GM23248 (cell line): ENCODE data around the gene CSH1. TPM values are rescaled to one million over a fixed set of nuclear protein-coding genes. Genes with fewer than 3 reads are reported as not detected.

Experiments used
- DNase-seq: peaks from one replicate; pipeline ENCODE4 v3.0.0-alpha.2; 2015
- H2AFZ ChIP-seq: fragments of 200-600 bp; sonication (generic); 2 replicates; pipeline ENCODE4 v1.6.1; 2016; ENCODE audit warnings: antibody characterized with exemption
- H3F3A ChIP-seq: fragments of 200-600 bp; sonication (generic); 2 replicates; pipeline ENCODE4 v1.6.1; 2016; ENCODE audit warnings: mild to moderate bottlenecking, antibody characterized with exemption, mixed run types; ENCODE audit not compliant: insufficient read depth
- H3K27ac ChIP-seq: fragments of 200-600 bp; sonication (generic); 2 replicates; pipeline ENCODE4 v1.5.1; 2016; ENCODE audit warnings: mild to moderate bottlenecking
- H3K27me3 ChIP-seq: fragments of 200-600 bp; sonication (generic); replicated peaks from 2 replicates; pipeline ENCODE4 v1.6.1; 2016; ENCODE audit warnings: mild to moderate bottlenecking; ENCODE audit not compliant: insufficient read depth
- H3K36me3 ChIP-seq: fragments of 200-600 bp; sonication (generic); 2 replicates; pipeline ENCODE4 v1.6.1; 2016; ENCODE audit warnings: low read depth, mild to moderate bottlenecking
- H3K4me1 ChIP-seq: fragments of 200-600 bp; sonication (generic); 2 replicates; pipeline ENCODE4 v1.6.1; 2016; ENCODE audit warnings: mild to moderate bottlenecking; ENCODE audit not compliant: insufficient read depth
- H3K4me2 ChIP-seq: fragments of 200-600 bp; sonication (generic); one replicate; pipeline ENCODE4 v1.6.1; 2016; ENCODE audit warnings: mild to moderate bottlenecking; ENCODE audit not compliant: unreplicated experiment
- H3K4me3 ChIP-seq: fragments of 200-600 bp; sonication (generic); 2 replicates; pipeline ENCODE4 v1.5.1; 2016; ENCODE audit warnings: mild to moderate bottlenecking
- H3K79me2 ChIP-seq: fragments of 200-600 bp; sonication (generic); 2 replicates; pipeline ENCODE4 v1.6.1; 2016; ENCODE audit warnings: mild to moderate bottlenecking; ENCODE audit not compliant: insufficient read depth
- H3K9ac ChIP-seq: fragments of 200-600 bp; sonication (generic); 2 replicates; pipeline ENCODE4 v1.6.1; 2016; ENCODE audit warnings: mild to moderate bottlenecking
- H3K9me2 ChIP-seq: fragments of 200-600 bp; sonication (generic); 2 replicates; pipeline ENCODE4 v1.6.1; 2016; ENCODE audit warnings: mixed run types, mild to moderate bottlenecking, moderate library complexity; ENCODE audit not compliant: insufficient read depth
- H3K9me3 ChIP-seq: fragments of 200-600 bp; sonication (generic); one replicate; pipeline ENCODE4 v1.6.1; 2017; ENCODE audit warnings: low read depth
- H4K20me1 ChIP-seq: fragments of 200-600 bp; sonication (generic); 2 replicates; pipeline ENCODE4 v1.6.0; 2016; ENCODE audit not compliant: insufficient read depth
- EZH2 ChIP-seq: fragments of 200-600 bp; sonication (generic); IDR thresholded peaks from 2 replicates; pipeline ENCODE4 v1.6.1; 2018; ENCODE audit warnings: antibody characterized with exemption, mild to moderate bottlenecking; ENCODE audit not compliant: insufficient read depth, poor library complexity, severe bottlenecking
- EZH2phosphoT487 ChIP-seq: fragments of 200-600 bp; sonication (generic); IDR thresholded peaks from 2 replicates; pipeline ENCODE4 v1.6.1; 2018; ENCODE audit warnings: antibody characterized with exemption, moderate library complexity, mild to moderate bottlenecking, low read depth; ENCODE audit not compliant: insufficient read depth
- WGBS, 2 experiments: methylation state at CpG; one replicate each; pipeline ENCODE4 v1.1.6; 2015 to 2017; ENCODE audit warnings: low lambda C conversion rate in 2 of 2, low coverage in 1 of 2; ENCODE audit errors: missing lambda C conversion rate in 2 of 2; 5-methylcytosine and 5-hydroxymethylcytosine counted together
- in situ Hi-C: fragments of 300-500 bp; cut with MboI; formaldehyde crosslinking; loops from 2 replicates; pipeline ENCODE4 v1.15.0; 2020
- polyA plus RNA-seq: library from polyadenylated mRNA; unstranded; fragments of >200 nt; fragmentation: Nextera tagmentation; extraction: Ambion mirVana; gene quantifications from 2 replicates; pipeline ENCODE4 v1.2.1, GENCODE V29; 2016
- total RNA-seq: library from RNA; depleted of rRNA; stranded (reverse); fragments of >200 nt; shearing (Covaris generic); gene quantifications from 2 replicates; pipeline ENCODE4 v1.2.3, GENCODE V29; 2014

CSH1 gene
- total and polyA plus RNA-seq, 2 experiments from 2014 or later: not detected

GRCh38 chr17:63939401-63939800, 43.0 kb upstream of the CSH1 start:
- Histone ChIP-seq H3F3A (no peaks in the 10 kb centered on the region), H3K27me3 (peaks cover 8% of the 10 kb centered on the region), H3K4me3 (no peak overlapping the region), H2AFZ (no peak overlapping the region), H3K4me1 (no peaks in the 10 kb centered on the region), H3K27ac (no peak overlapping the region), H3K9me3 (no peaks in the 10 kb centered on the region), H3K79me2 (no peaks in the 10 kb centered on the region), H3K9ac (no peak overlapping the region), H3K9me2 (no peaks in the 10 kb centered on the region), H3K36me3 (no peaks in the 10 kb centered on the region), H3K4me2 (no peak overlapping the region), H4K20me1 (no peaks in the 10 kb centered on the region)
- 79 to 85% methylated on average over 9 of the region's 9 CpGs for WGBS, 2 experiments
- no peak for TF ChIP-seq EZH2phosphoT487
- TF ChIP-seq EZH2: no peak
- DNase-seq: no peak
- in situ Hi-C loops: no loop called here

DNA sequence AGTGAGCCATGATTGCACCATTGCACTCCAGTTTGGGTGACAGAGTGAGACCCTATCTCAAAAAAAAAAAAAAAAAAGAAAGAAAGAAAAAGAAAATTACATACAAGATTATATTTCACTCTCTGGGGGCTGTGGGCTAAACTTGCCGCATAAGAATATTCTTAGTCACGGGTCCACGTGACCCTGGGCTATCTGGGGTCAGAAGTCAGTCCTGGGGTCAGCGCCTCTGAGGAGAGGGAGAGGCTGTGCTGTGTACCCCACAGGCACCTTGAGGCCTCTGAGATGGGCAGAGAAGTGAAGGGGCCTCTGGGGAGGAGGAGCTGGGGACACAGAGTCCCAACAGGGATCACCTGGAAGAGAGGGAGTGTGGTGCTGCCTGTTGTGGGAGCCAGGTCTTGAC, 41.5 kb upstream of the CSH1 start:
- in situ Hi-C loops: no loop called here
- Histone ChIP-seq H3K4me2 (no peak overlapping the region), H3K9me3 (no peaks in the 10 kb centered on the region), H3K4me3 (no peak overlapping the region), H3K27ac (no peak overlapping the region), H4K20me1 (no peaks in the 10 kb centered on the region), H3K4me1 (no peaks in the 10 kb centered on the region), H3K27me3 (peaks cover 14% of the 10 kb centered on the region), H3K9ac (no peak overlapping the region), H3K36me3 (no peaks in the 10 kb centered on the region), H3K9me2 (no peaks in the 10 kb centered on the region), H3F3A (no peaks in the 10 kb centered on the region), H2AFZ (no peak overlapping the region), H3K79me2 (no peaks in the 10 kb centered on the region)
- TF ChIP-seq EZH2 (no peak), EZH2phosphoT487 (no peak)
- no peak for DNase-seq
- WGBS, 2 experiments: 87 to 88% methylated on average over 4 of the region's 4 CpGs

- DNase-seq: no peak
- 78 to 84% methylated on average over 6 of the region's 6 CpGs for WGBS, 2 experiments
Observed at GRCh38 chr17:63937319-63937718, 40.9 kb upstream of the CSH1 start.

DNA sequence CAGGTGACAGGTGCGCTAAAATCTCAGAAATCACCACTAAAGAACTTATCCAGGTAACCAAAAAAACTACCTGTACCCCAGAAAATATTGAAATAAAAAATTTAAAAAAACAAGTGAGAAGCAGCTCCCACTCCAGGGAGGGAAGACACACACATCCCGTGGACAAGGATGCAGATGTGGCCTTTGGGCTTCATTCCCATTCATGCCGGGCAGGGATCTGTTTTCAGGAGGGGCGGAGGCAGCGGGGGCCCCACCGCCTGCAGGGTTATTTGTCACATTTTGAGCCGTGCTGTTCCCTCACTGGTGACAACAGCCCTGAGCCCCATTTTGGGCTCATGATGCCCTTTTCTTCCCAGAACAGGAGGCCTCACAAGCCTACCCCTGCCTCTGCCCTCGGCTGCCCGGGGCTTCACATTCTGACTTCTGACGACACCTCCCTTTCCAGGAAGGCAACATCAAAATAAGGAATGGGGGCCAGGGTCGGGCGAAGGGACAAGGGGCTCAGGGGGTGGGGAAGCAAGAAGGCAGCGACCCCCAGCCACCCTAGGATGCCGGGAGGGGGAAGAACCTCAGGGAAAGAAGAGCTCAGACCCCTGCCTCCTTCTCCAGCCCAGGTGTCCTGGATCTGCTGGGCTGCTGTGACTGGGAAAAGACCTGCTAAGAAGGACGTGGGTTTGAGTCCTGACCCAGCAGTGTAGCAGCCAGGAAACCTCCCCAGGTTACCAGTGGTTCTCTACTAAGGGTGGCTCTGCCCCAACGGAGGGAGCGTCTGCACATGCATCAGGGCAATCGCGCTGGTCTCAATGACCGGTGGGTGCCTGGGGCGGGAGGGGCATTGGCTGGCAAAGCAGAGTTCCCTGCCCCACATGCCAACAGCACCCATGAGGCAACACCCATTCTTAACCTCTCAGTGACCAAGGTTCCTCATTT, 38.1 kb upstream of the CSH1 start:
- Histone ChIP-seq H4K20me1 (no peaks in the 10 kb centered on the region), H3K4me2 (no peak overlapping the region), H3K9me2 (no peaks in the 10 kb centered on the region), H3K4me1 (no peaks in the 10 kb centered on the region), H3K27ac (no peak overlapping the region), H3K9me3 (no peaks in the 10 kb centered on the region), H3K79me2 (no peaks in the 10 kb centered on the region), H3K4me3 (no peak overlapping the region), H3K27me3 (peaks cover 14% of the 10 kb centered on the region), H3F3A (no peaks in the 10 kb centered on the region), H2AFZ (no peak overlapping the region), H3K9ac (no peak overlapping the region), H3K36me3 (no peaks in the 10 kb centered on the region)
- TF ChIP-seq EZH2phosphoT487 (no peak), EZH2 (no peak)
- DNase-seq: no peak
- WGBS, 2 experiments: 46% methylated on average over 19 to 21 of the region's 21 CpGs
- in situ Hi-C loops: no loop called here

More at GRCh38 chr17:63937319-63937718, 40.9 kb upstream of the CSH1 start:
- Histone ChIP-seq H3K4me2 (no peak overlapping the region), H3K79me2 (no peaks in the 10 kb centered on the region), H3K9me3 (no peaks in the 10 kb centered on the region), H2AFZ (no peak overlapping the region), H3K4me1 (no peaks in the 10 kb centered on the region), H3K9ac (no peak overlapping the region), H3K4me3 (no peak overlapping the region), H3K36me3 (no peaks in the 10 kb centered on the region), H4K20me1 (no peaks in the 10 kb centered on the region), H3K27ac (no peak overlapping the region), H3K9me2 (no peaks in the 10 kb centered on the region), H3K27me3 (peaks cover 14% of the 10 kb centered on the region), H3F3A (no peaks in the 10 kb centered on the region)
- TF ChIP-seq EZH2 (no peak), EZH2phosphoT487 (no peak)
- in situ Hi-C loops: no loop called here
